ENCODE data around the gene LMBRD2. TPM values are rescaled to one million over a fixed set of nuclear protein-coding genes. Genes with fewer than 3 reads are reported as not detected.
A peak's percentile ranks its signal among the peaks of the same experiment; 100 is the strongest.

Gene LMBRD2
- polyA plus RNA-seq, 3 donors: 2.1 to 6.4 (median 2.3) TPM

DNA sequence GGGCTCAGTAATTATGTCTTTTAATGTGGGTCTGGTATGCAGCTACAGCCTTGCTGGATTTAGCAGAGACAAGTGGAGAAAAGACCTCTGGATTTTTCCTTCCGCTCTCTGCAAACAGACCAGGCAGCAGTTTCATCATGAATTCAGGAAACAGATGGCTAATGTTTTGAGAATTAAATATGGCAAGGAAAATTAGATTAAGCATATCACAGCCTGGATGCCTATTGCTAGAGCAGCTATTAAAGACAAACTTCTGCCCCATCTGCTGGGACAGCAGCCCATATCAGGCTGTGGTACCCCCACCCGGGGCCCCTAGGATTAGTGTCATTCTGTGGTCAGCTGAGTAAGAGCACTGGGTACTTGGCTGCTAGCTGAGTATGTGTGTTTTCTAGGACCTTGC is 6.5 kb upstream of the LMBRD2 start:
- 0% methylated on average over 1 of the region's 2 CpGs for WGBS (ENCODE audit: insufficient coverage)
- no peaks in the 10 kb centered on the region for H3K27me3 ChIP-seq (ENCODE audit: control insufficient read depth in 2 of 2, insufficient read depth in 2 of 2, low read length in 2 of 2)
- H3K27ac ChIP-seq (ENCODE audit: low read depth in 1 of 2, low read length in 2 of 2): peak overlapping the region in 1 of 2 donors; percentile 37
- TF ChIP-seq, protein P1, sequence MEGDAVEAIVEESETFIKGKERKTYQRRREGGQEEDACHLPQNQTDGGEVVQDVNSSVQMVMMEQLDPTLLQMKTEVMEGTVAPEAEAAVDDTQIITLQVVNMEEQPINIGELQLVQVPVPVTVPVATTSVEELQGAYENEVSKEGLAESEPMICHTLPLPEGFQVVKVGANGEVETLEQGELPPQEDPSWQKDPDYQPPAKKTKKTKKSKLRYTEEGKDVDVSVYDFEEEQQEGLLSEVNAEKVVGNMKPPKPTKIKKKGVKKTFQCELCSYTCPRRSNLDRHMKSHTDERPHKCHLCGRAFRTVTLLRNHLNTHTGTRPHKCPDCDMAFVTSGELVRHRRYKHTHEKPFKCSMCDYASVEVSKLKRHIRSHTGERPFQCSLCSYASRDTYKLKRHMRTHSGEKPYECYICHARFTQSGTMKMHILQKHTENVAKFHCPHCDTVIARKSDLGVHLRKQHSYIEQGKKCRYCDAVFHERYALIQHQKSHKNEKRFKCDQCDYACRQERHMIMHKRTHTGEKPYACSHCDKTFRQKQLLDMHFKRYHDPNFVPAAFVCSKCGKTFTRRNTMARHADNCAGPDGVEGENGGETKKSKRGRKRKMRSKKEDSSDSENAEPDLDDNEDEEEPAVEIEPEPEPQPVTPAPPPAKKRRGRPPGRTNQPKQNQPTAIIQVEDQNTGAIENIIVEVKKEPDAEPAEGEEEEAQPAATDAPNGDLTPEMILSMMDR (IDR thresholded peaks at IDR 0.05): no peak
- intact Hi-C loops (cut with micrococcal nuclease): no loop called here
- peaks cover 30% of the 10 kb centered on the region for H3K4me1 Mint-ChIP-seq
- peaks cover 81% of the 10 kb centered on the region for H3K79me2 ChIP-seq (ENCODE audit: insufficient read depth, low read length)
- peaks cover 12 to 18% of the 10 kb centered on the region in 2 donors for H3K4me1 ChIP-seq (ENCODE audit: control insufficient read depth in 1 of 2, insufficient read depth in 2 of 2, low read length in 2 of 2)
- H3K36me3 Mint-ChIP-seq: peaks cover 62 to 82% of the 10 kb centered on the region in 2 donors
- no peaks in the 10 kb centered on the region for H4K20me1 ChIP-seq (ENCODE audit: insufficient read depth, low read length)
- no peaks in the 10 kb centered on the region for H3K27me3 Mint-ChIP-seq (ENCODE audit: low read depth in 3 of 3)
- H3K36me3 ChIP-seq (replicated peaks in 1 of 2; ENCODE audit: control insufficient read depth in 1 of 2, insufficient read depth in 2 of 2, low read length in 2 of 2): peaks cover 42 to 86% of the 10 kb centered on the region in 2 donors
- no peak overlapping the region for H3K4me2 ChIP-seq (replicated peaks; ENCODE audit: extremely low read depth, low read length, poor library complexity, severe bottlenecking)
- no peaks in the 10 kb centered on the region for H3K9me3 ChIP-seq (replicated peaks in 1 of 2; ENCODE audit: control insufficient read depth in 1 of 2, insufficient read depth in 1 of 2, low read length in 2 of 2)
- H3K9ac ChIP-seq (ENCODE audit: insufficient read depth, low read length, poor library complexity, severe bottlenecking): no peak overlapping the region
- peak overlapping the region in 1 of 7 donors; percentile 12 for H3K27ac Mint-ChIP-seq
- no peak overlapping the region for H2AFZ ChIP-seq (ENCODE audit: insufficient read depth, low read depth, low read length, poor library complexity, severe bottlenecking)
- no peak for DNase-seq
- H3K4me3 ChIP-seq (replicated peaks in 1 of 3; ENCODE audit: low read depth in 2 of 3, low read length in 3 of 3): no peak overlapping the region
- H3K4me3 Mint-ChIP-seq: no peak overlapping the region
- H3K9me3 Mint-ChIP-seq: peaks cover 0 to 6% (median 0%) of the 10 kb centered on the region in 7 donors

DNA sequence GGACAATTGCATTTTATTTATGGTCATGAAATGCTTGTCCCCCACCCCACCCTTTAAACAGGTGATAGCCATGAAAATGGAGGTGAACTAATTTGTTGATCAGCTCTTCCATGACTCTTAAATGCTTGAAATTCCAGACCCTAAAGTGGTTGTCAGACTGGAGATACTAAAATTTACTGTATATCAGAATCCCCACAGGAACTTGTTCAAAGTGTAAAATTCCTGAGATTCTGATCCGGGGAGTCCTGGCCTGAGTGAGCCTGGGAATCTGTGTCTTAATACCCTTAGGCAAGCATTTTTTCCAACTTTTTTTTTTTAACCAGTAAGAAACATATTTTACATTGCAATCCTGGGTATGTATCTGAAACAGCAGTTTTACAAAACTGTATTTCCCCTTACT is 4.9 kb upstream of the LMBRD2 start:
- Histone ChIP-seq H2AFZ (ENCODE audit: insufficient read depth, low read depth, low read length, poor library complexity, severe bottlenecking) (no peak overlapping the region), H4K20me1 (ENCODE audit: insufficient read depth, low read length) (no peaks in the 10 kb centered on the region), H3K4me2 (replicated peaks; ENCODE audit: extremely low read depth, low read length, poor library complexity, severe bottlenecking) (no peak overlapping the region), H3K9me3 (replicated peaks in 1 of 2; ENCODE audit: control insufficient read depth in 1 of 2, insufficient read depth in 1 of 2, low read length in 2 of 2) (no peaks in the 10 kb centered on the region), H3K27me3 (ENCODE audit: control insufficient read depth in 2 of 2, insufficient read depth in 2 of 2, low read length in 2 of 2) (no peaks in the 10 kb centered on the region), H3K9ac (ENCODE audit: insufficient read depth, low read length, poor library complexity, severe bottlenecking) (no peak overlapping the region), H3K36me3 (replicated peaks in 1 of 2; ENCODE audit: control insufficient read depth in 1 of 2, insufficient read depth in 2 of 2, low read length in 2 of 2) (peaks cover 33 to 71% of the 10 kb centered on the region in 2 donors), H3K27ac (ENCODE audit: low read depth in 1 of 2, low read length in 2 of 2) (peak overlapping the region in 1 of 2 donors; percentile 43), H3K4me1 (ENCODE audit: control insufficient read depth in 1 of 2, insufficient read depth in 2 of 2, low read length in 2 of 2) (peaks cover 21 to 29% of the 10 kb centered on the region in 2 donors), H3K4me3 (replicated peaks in 1 of 3; ENCODE audit: low read depth in 2 of 3, low read length in 3 of 3) (no peak overlapping the region), H3K79me2 (ENCODE audit: insufficient read depth, low read length) (peaks cover 86% of the 10 kb centered on the region)
- TF ChIP-seq, protein P1 (IDR thresholded peaks at IDR 0.05): no peak
- Mint-ChIP-seq H3K27ac (no peak overlapping the region), H3K4me1 (peaks cover 39% of the 10 kb centered on the region), H3K36me3 (peaks cover 47 to 67% of the 10 kb centered on the region in 2 donors), H3K4me3 (no peak overlapping the region), H3K9me3 (peaks cover 0 to 2% (median 0%) of the 10 kb centered on the region in 7 donors), H3K27me3 (ENCODE audit: low read depth in 3 of 3) (no peaks in the 10 kb centered on the region)
- whole genome bisulfite sequencing (ENCODE audit: insufficient coverage): 80% methylated on average over 1 of the region's 1 CpG
- intact Hi-C loops (cut with micrococcal nuclease): no loop called here
- no peak for DNase-seq
